Fibroblast of skin of abdomen (primary cell): Measurements from ENCODE around the gene LSAMP.
A peak's percentile ranks its signal among the peaks of the same experiment; 100 is the strongest.

Source experiments
- DNase-seq: peaks from one replicate; pipeline ENCODE4 v3.0.0-alpha.2; 2013

Gene LSAMP

DNA sequence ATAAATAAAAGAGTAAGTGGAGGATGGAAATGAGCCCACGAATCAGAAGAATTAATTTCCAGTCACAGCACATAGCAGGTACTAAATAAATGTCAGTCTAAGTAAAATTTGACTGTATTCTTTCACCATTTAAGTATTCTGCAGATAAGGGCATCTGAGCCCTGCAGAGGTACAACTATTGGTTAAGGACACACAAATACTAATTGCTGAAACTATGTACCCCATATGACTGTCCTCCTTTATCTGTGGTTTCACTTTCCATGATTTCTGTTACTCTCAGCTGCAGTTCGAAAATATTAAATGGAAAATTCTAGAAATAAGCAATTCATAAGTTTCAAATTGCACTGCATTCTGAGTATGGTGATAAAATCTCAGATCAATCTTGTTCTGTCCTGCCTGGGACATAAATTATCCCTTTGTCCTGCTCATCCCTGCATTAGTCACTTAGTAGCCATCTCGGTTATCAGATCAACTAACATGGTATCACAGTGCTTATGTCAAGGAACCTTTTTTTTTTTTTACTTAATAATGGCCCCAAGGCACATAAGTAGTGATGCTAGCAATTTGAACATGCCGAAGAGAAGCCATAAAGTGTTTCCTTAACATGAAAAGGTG, 95.1 kb downstream of the LSAMP start:
- DNase-seq = no peak

DNA sequence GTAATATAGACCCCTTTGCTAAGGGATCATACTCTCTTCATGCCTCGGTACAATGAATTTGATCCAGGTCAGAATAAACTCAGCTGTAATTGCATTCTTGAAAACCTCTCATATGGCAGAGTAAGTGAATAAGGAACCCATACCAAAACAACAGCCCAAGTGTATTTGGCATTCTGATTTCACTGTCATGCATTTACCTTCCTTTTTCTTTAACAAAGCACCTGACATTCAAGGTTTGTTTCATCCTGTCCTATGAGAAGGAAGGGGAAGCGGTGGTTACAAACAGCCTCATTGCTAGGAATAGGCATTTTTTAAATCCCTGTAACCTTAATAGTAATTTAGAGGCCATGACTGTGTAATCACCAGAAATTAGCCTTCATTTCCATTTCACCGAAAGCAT, 97.1 kb downstream of the LSAMP start:
- DNase-seq = no peak

DNA sequence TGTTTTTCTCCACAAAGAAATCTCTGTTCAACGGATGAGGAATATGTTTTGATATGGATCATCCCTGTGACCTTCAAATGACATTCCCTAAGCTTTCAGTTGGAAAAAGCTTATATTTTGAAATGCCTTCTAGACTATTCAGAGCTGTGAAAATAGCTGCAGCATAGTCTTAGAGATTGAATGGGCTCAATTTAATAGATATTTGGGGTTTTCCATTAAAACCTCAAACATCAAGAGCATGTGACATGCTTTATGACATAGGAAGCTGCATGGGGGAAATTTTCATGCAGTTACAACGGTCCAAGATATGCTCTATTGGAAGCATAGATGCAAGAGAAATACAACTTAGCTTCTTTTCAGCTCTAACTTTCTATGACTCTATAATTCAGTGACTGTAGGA, 102.8 kb downstream of the LSAMP start:
- peak; percentile 71 for DNase-seq

DNA sequence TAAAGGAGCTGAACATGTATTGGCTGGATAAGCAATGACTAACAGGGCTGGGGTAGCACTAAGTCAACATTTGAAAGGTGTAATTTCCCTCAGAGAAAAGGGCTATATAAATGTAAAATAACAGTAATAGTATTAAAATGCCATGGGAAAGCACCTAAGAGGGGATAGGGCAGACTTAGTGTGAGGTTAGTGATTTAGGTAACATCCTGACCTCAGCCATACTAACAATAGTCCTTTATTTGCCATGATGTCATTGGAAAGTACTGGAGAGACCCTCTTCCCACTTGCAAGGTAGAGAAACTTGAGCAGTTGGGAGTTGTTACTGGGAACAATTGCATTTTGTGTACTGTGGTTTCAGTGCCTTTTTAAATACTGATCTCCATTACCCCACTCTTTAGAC, 103.4 kb downstream of the LSAMP start:
- DNase-seq = no peak

- DNase-seq = no peak
These were observed 103.9 kb downstream of the LSAMP start for GRCh38 chr3:116341381-116341780.

GRCh38 chr3:116340680-116341216, 104.5 kb downstream of the LSAMP start:
- peak; percentile 74 for DNase-seq

GRCh38 chr3:116339441-116340028, 105.8 kb downstream of the LSAMP start:
- peak; percentile 94 for DNase-seq

DNA sequence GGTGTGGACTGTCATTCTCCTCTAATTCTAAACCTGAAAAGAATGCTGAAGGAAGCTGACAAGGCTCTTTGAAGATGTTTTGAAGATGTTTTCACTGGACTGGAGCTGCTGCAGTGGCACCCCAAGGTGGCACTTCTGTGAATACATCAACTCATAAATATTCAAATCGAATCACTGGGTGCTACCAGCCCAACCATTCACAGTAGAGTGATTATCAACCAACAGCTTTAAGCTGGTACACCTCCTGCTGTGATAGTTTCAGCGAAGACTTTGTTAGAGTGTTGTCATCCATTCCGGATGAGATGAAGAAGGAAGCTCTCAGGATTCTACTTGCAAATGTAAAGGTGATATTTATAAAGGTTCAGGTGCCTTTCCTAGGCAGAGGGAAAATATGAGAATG, 106.6 kb downstream of the LSAMP start:
- DNase-seq = no peak

- DNase-seq = no peak
These were observed 108.1 kb downstream of the LSAMP start for GRCh38 chr3:116337229-116337628.

DNA sequence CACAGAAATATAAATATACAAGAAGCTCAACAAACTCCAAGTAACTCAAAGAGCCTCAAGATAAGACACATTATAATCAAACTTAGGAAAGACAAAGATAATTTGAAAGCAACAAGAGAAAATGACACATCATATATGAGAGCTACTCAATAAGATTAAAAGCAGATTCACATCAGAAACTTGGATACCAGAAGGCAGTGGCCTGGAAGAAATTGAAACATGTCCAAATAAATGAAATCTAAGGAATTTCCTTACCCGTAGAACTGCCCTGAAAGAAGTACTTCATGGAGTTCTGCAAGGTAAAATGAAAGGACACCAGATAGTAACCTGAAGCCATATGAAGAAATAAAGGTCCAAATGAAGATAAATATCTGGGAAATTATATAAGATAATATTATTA, 113.9 kb downstream of the LSAMP start:
- peak; percentile 46 for DNase-seq

GRCh38 chr3:116322750-116323375, 122.4 kb downstream of the LSAMP start:
- no peak for DNase-seq

- no peak for DNase-seq
These were observed 126.9 kb downstream of the LSAMP start for GRCh38 chr3:116318370-116318769.

- DNase-seq = no peak
These were observed 128.5 kb downstream of the LSAMP start for GRCh38 chr3:116316771-116317170.

GRCh38 chr3:116314476-116314875, 130.8 kb downstream of the LSAMP start:
- DNase-seq = peak; percentile 36

DNA sequence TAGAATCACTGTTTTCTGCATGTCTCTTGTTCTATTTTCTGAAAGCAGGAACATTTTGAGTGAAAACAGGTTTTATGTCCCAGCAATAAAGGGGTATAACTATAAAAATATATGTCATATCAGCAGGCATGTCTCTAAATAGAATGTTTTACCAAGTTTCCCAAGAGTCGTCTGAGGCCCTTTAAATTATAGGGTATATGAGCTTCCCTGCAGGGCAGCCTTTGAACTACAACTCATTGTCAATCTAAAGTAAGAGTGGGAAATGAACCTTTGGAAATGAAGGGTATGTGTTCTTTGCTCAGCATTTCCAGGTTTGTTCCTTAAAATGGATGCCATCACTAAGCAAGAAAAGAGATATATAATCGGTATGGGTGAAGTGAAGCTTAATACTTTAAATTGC, 138.6 kb downstream of the LSAMP start:
- no peak for DNase-seq

- DNase-seq = no peak
These were observed 139.1 kb downstream of the LSAMP start for GRCh38 chr3:116306149-116306548.

GRCh38 chr3:116302087-116302747, 143.1 kb downstream of the LSAMP start:
- DNase-seq = peak; percentile 63

DNA sequence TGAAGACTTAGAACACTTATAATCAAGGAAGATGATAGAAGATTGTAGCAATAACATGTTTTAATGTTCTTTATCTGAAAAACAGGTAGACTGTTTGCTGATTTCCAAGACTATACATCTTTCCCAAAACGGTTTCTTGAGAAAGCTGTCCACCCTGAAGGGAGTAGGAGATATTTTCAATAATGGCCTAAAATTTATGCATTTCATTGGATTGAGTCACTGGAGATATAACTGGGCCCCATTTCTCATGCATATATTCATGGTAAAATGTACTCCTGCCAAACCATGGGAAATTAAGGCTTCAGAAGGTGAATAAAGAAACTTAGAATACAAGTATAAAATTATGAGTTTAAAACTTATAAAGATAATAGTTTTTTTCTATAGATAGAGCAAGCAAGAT, 143.9 kb downstream of the LSAMP start:
- DNase-seq = peak; percentile 9

DNA sequence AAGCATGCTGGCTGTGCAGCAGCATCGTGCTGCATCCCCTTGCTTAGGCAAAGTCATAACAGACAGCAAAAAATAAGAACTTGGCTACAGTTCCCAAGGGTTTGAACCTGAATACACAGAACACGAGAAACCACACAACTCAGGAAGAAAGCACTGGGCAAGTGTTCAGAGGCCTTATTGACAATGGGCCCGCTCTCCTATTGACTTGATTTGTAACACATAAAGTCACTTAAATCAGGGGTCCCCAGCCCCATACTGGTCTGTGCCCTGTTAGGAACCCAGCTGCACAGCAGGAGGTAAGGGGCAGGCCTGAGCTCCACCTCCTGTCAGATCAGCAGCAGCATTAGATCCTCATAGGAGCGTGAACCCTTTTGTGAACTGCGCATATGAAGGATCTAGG, 145.1 kb downstream of the LSAMP start:
- DNase-seq = no peak

DNA sequence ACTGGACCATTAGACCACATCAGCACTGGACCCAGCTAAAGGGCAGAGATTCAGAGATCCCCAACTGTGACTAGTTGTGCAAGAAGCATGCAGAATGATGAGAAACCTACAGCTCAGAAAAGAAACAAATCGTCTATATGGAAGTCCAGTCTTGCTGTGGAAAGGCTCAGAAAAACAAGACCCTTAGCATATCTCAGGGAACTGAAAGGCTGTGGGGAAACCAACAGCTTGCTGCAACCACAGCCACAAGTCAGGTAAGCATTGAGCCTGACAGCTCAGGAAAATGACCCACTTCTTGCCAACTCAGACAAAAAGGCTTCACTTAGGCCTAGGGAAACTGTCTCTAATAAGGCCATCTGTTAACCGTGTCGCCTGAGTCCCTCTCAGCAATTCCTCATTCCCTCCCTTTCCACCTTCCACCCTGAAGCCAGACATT, 145.6 kb downstream of the LSAMP start:
- no peak for DNase-seq

DNA sequence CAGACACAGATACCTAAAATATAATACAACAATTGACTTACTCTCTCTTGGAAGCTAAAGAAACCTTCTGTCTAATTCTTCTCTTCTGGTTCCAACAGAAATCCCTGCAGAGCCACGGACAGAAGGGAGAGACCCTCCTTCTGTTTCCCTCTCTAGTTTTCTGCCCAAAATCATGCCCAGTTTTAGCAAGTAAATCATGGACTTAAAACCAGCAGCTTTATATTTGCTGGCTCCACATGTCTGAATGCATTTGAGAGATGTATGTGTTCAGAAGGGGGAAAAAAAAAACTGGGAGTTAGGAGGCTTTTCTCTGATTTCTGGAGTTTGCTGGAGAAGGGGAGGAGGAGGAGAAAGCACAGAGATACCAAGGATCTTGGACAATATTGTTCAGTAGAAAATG, 147.1 kb downstream of the LSAMP start:
- DNase-seq = no peak

GRCh38 chr3:116291141-116291540, 154.1 kb downstream of the LSAMP start:
- no peak for DNase-seq

DNA sequence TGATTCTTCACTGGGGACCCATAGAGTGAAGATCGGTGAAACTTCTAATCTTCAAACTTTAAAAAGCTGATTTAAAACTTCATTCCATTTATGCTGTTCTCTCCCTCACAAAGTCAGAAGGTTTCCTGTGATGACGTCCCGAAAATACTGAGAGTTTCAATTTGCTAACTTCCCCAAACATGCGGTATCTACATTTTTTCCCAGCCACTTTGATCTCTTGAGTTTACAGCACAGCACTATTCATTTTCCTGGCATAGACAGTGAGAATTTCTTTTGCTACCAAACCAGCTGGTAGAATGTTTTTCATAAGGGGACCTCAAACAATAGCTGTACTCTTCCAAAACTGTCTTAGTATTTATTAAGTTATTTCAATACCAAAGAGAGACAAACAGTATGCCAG, 156.8 kb downstream of the LSAMP start:
- peak; percentile 50 for DNase-seq
